HepG2 (cell line): ENCODE data around the gene USP7. TPM values are rescaled to one million over a fixed set of nuclear protein-coding genes. Genes with fewer than 3 reads are reported as not detected.

Source experiments
- GRHL1 ChIP-seq: sonication (generic); formaldehyde crosslinking; conservative IDR thresholded peaks from 2 replicates; pipeline ENCODE4 v1.8.0; 2022; ENCODE audit warnings: missing genetic modification reagents
- JUND ChIP-seq: sonication (generic); formaldehyde crosslinking; IDR thresholded peaks from 2 replicates; pipeline ENCODE4 v1.8.0; 2022; ENCODE audit warnings: mild to moderate bottlenecking, missing genetic modification reagents
- MAFK ChIP-seq, 2 experiments: IDR thresholded peaks in 1 of 2; conservative IDR thresholded peaks in 1 of 2; 2 replicates each; pipeline ENCODE4 v1.6.1; 2011; ENCODE audit warnings: improper control_type of control experiment in 2 of 2, low read length in 2 of 2
- MED1 ChIP-seq: sonication (generic); formaldehyde crosslinking; IDR thresholded peaks from 2 replicates; pipeline ENCODE4 v1.4.0; 2020; ENCODE audit warnings: missing genetic modification reagents
- NFIB ChIP-seq: sonication (generic); formaldehyde crosslinking; IDR thresholded peaks from 2 replicates; pipeline ENCODE4 v1.9.0; 2021; ENCODE audit warnings: missing genetic modification reagents, mild to moderate bottlenecking, borderline replicate concordance
- NFYC ChIP-seq: IDR thresholded peaks from 2 replicates; pipeline ENCODE4 v1.6.1; 2016; ENCODE audit warnings: missing genetic modification reagents, missing compliant biosample characterization
- PAX8 ChIP-seq: sonication (generic); formaldehyde crosslinking; IDR thresholded peaks from 2 replicates; pipeline ENCODE4 v1.8.0; 2022; ENCODE audit warnings: mild to moderate bottlenecking, missing genetic modification reagents, borderline replicate concordance
- POGK ChIP-seq: sonication (generic); formaldehyde crosslinking; conservative IDR thresholded peaks from 2 replicates; pipeline ENCODE4 v1.8.0; 2022; ENCODE audit warnings: mild to moderate bottlenecking, moderate library complexity, missing genetic modification reagents
- POGZ ChIP-seq: sonication (generic); formaldehyde crosslinking; IDR thresholded peaks from 2 replicates; pipeline ENCODE4 v1.4.0; 2020; ENCODE audit warnings: mild to moderate bottlenecking, missing genetic modification reagents
- PRDM4 ChIP-seq: sonication (generic); formaldehyde crosslinking; IDR thresholded peaks from 2 replicates; pipeline ENCODE4 v1.9.0; 2021; ENCODE audit warnings: missing genetic modification reagents, borderline replicate concordance
- SNAPC2 ChIP-seq: sonication (generic); formaldehyde crosslinking; IDR thresholded peaks from 2 replicates; pipeline ENCODE4 v1.8.1; 2022; ENCODE audit warnings: mild to moderate bottlenecking, missing genetic modification reagents
- SOX5 ChIP-seq: IDR thresholded peaks from 2 replicates; pipeline ENCODE4 v1.6.1; 2016; ENCODE audit warnings: borderline replicate concordance
- TCF7L2 ChIP-seq: IDR thresholded peaks from 2 replicates; pipeline ENCODE4 v1.6.1; 2011; ENCODE audit warnings: mild to moderate bottlenecking, low read depth, low read length, moderate library complexity
- TFE3 ChIP-seq: IDR thresholded peaks from 2 replicates; pipeline ENCODE4 v1.6.1; 2016
- TSC22D2 ChIP-seq: sonication (generic); formaldehyde crosslinking; IDR thresholded peaks from 2 replicates; pipeline ENCODE4 v1.5.1; 2020; ENCODE audit warnings: missing genetic modification reagents, mild to moderate bottlenecking, borderline replicate concordance
- ZBTB25 ChIP-seq: IDR thresholded peaks from 2 replicates; pipeline ENCODE4 v1.6.1; 2018; ENCODE audit warnings: missing genetic modification reagents
- ZEB1 ChIP-seq: IDR thresholded peaks from 2 replicates; pipeline ENCODE4 v1.6.1; 2012; ENCODE audit warnings: mild to moderate bottlenecking, low read depth, inconsistent platforms; ENCODE audit not compliant: insufficient replicate concordance
- ZKSCAN1 ChIP-seq: fragments of 150-350 bp; IDR thresholded peaks from 2 replicates; pipeline ENCODE4 v1.6.1; 2014; ENCODE audit warnings: low read length
- ZNF331 ChIP-seq: sonication (generic); formaldehyde crosslinking; IDR thresholded peaks from 2 replicates; pipeline ENCODE4 v1.4.0; 2020; ENCODE audit warnings: missing genetic modification reagents
- ZNF549 ChIP-seq: sonication (generic); formaldehyde crosslinking; IDR thresholded peaks from 2 replicates; pipeline ENCODE4 v1.5.0; 2020; ENCODE audit warnings: missing genetic modification reagents
- ZNF570 ChIP-seq: sonication (generic); formaldehyde crosslinking; IDR thresholded peaks from 2 replicates; pipeline ENCODE4 v1.4.0; 2020; ENCODE audit warnings: mild to moderate bottlenecking, missing genetic modification reagents, borderline replicate concordance
- polyA plus RNA-seq, 8 experiments: library from polyadenylated mRNA; depleted of rRNA in 3 of 8; stranded (reverse) in 7 of 8; unstranded in 1 of 8; fragments of >200 nt; fragmentation: Illumina TruSeq in 4 of 8; extraction: Trizol in 4 of 8; gene quantifications; 2 replicates each; pipeline versions ENCODE4 v1.2.1 to v1.2.3, GENCODE V29; 2011 to 2016; ENCODE audit warnings: low read depth in 4 of 8, missing spikeins in 1 of 8, mixed read lengths in 1 of 8; ENCODE audit not compliant: insufficient read depth in 1 of 8
- total RNA-seq, 5 experiments: library from RNA; depleted of rRNA; stranded (reverse); fragments of >200 nt; fragmentation: Illumina TruSeq; extraction: Trizol; gene quantifications; 2 replicates each; pipeline ENCODE4 v1.2.3, GENCODE V29; 2016; ENCODE audit warnings: low read depth in 1 of 5

The USP7 gene
- total and polyA plus RNA-seq, 2 of the 13 experiments (the other 11 are each of a cell fraction or from before 2014, with no cell fraction given): 52.5 to 173 TPM

- TF ChIP-seq ZEB1: no peak
- TF ChIP-seq SNAPC2 (CRISPR knock-in tag): no peak
- TF ChIP-seq TFE3 (CRISPR knock-in tag): peak; percentile 73; the same call in 1 of the 2 replicates
- no peak; the same call in 1 of the 2 replicates for TF ChIP-seq TCF7L2
- peak; percentile 58; the same call in 1 of the 2 replicates for TF ChIP-seq POGZ (CRISPR knock-in tag)
- peak; percentile 50 for TF ChIP-seq ZNF331
- no peak for TF ChIP-seq PAX8 (CRISPR knock-in tag)
- TF ChIP-seq MAFK (conservative IDR thresholded peaks at IDR 0.05 in 1 of 2, IDR thresholded peaks at IDR 0.05 in 1 of 2; ENCODE audit: low read length in 2 of 2): no peak
- no peak for TF ChIP-seq ZNF570 (CRISPR knock-in tag)
- 0 out of 2 replicates have a peak, but pooled peaks have one; percentile 20 for TF ChIP-seq PRDM4 (CRISPR knock-in tag)
- peak; percentile 80; the same call in 1 of the 2 replicates for TF ChIP-seq SOX5
- no peak for TF ChIP-seq NFIB
- TF ChIP-seq MED1 (CRISPR knock-in tag): peak; percentile 51
- no peak for TF ChIP-seq POGK (CRISPR knock-in tag)
- TF ChIP-seq ZBTB25 (CRISPR knock-in tag): no peak
- TF ChIP-seq NFYC (CRISPR knock-in tag): no peak
- TF ChIP-seq ZNF549 (CRISPR knock-in tag): no peak
- TF ChIP-seq GRHL1 (CRISPR knock-in tag): no peak
- TF ChIP-seq JUND (CRISPR knock-in tag): no peak
- 0 out of 2 replicates have a peak, but pooled peaks have one; percentile 10 for TF ChIP-seq ZKSCAN1
- no peak for TF ChIP-seq TSC22D2 (CRISPR knock-in tag)
Observed at GRCh38 chr16:8989099-8989878, 25.6 kb upstream of the USP7 start (continued).
